ENCODE measurements around the gene BTG1. TPM values are rescaled to one million over a fixed set of nuclear protein-coding genes. Genes with fewer than 3 reads are reported as not detected.

BTG1 gene, protein sequence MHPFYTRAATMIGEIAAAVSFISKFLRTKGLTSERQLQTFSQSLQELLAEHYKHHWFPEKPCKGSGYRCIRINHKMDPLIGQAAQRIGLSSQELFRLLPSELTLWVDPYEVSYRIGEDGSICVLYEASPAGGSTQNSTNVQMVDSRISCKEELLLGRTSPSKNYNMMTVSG
- 55.0 TPM for total RNA-seq

DNA sequence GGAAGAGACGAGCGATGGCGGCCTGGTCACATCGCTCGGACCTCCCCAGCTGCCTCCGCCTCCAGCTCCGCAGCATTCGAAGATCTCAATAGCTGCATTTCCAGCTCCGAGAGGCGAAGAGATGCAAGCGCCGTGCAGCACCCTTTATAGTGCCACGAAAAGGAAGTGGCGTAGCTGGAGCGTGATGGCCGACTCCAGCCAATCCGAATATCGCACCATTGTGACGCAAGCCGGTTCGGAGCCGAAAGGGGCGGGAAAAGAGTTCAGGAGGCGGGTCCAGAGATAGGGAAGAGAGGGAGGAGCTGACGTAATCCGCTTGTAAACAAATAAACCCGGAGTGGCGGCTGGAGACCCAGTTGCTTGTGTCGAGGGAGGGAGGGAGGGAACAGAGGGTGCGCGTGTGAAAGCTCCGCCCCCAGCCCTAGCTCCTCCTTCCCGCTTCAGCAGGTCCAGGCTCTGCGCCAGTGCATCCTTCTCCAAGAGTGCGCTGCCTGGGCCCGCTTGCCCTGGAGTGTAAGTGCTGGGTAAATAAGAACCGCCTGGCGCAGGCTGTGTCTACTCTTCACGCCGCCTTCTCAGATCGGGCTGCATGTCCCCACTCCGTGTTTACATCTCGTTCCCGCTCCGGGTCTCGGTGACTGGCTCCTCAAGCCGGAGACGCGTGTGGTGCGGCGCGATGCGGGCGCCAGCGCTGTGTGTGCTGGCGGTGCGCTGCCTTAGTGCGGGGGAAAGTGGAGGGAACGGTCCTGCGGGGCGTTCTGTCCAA, at the start of gene BTG1:
Gene BTG1 (minus strand): TSS at position 116 of the 766 bp plus-strand sequence. CDS start 311 bp downstream, outside the sequence.
- DNase-seq (ENCODE audit: low spot score) (peak; percentile 100), ATAC-seq (peak; percentile 80)

DNA sequence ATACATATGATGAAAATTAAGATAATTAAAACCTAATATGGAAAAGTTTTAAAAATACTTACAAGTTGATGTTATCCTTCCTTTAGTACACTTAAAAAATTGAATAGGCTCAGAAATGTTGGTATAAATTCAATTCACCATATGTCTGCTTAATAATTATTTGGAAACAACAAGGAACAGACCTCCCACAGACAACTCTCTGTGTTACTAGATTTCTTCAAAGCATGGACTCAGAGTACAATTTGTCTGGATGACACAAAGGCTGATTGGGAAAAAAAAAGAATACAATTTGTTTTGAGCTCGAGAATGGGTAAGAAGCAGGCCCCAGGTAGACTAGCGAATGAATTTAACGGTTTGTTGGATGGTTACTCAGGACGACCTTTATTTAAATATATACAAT, 48.9 kb upstream of the BTG1 start:
- ATAC-seq (no peak), DNase-seq (ENCODE audit: low spot score) (no peak)

DNA sequence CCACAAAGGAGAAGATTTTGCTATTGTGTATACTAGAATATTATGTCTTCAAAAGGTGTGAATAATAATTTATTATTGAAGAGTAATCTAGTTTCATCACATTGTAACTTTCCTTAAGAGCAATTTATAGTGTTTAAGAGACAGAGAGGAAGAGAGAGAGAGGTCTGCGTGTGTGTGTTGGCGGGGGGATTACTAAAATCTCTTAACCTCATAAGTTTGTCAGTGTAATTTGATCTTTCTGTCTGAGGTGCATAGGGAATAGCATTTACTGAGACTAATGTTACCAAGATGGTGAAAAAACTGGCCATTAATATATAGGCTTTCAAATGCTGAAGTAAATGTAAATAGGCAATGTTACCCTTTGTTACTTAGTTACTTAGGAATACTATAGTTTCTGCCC, 48.2 kb upstream of the BTG1 start:
- DNase-seq (ENCODE audit: low spot score) (no peak), ATAC-seq (no peak)

DNA sequence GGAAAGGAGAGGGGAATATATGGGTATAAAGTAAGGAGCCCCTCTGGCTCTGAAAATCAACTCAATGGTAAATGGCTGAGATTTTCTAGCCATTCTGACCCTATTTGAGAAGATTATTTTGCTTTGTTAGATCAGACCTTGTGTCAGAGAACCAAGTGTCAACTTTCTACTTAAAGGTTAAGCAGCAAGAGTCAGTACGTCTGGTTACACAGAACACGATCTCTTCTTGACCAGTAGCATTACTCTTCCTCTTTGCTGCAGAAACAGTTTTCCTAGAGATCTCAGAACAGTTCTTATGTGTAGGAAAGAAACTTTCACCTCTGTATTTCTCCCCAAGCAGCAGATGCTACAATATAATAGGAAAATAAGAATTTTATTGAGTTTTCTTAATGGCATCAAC, 47.4 kb upstream of the BTG1 start:
- ATAC-seq (no peak), DNase-seq (ENCODE audit: low spot score) (no peak)

DNA sequence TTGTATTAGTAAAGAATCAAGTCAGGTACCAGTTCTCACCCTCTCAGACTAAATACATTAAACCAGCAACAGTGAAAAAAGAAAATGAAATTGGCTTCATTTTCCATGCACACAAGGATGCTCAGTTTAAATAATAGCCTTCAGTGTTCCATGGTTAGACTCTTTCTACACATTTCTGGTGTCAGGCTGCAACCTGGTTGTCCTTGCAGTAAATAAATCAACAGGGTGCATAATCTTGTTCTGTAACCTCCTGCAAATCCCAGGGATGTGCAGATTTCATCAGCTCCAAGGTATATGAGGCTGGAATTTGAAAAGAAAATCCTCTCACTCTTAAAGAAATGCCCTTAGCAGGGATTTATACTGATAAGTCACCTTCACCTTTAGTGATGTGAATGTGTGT, 46.7 kb upstream of the BTG1 start:
- ATAC-seq, result no peak
- DNase-seq (ENCODE audit: low spot score), result no peak

DNA sequence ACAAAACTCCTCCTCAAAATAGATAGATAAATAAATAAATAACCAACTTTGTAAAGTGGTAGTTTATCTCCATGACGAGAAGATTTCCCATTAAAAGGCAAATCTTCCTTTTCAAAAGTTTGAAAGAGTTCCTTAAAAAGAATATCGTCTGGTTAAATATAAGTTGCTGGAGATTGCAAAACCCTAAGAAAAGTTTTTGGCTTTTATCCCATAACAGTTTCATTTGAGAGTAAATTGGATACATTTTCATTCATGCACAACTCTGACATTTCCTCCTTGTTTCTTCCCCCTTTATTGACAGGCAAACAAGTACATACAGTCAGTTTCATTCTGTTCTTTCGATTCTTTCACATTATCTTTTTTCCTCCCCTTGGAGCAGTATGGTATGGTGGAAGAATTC, 45.4 kb upstream of the BTG1 start:
- no peak for DNase-seq (ENCODE audit: low spot score)
- no peak for ATAC-seq

DNA sequence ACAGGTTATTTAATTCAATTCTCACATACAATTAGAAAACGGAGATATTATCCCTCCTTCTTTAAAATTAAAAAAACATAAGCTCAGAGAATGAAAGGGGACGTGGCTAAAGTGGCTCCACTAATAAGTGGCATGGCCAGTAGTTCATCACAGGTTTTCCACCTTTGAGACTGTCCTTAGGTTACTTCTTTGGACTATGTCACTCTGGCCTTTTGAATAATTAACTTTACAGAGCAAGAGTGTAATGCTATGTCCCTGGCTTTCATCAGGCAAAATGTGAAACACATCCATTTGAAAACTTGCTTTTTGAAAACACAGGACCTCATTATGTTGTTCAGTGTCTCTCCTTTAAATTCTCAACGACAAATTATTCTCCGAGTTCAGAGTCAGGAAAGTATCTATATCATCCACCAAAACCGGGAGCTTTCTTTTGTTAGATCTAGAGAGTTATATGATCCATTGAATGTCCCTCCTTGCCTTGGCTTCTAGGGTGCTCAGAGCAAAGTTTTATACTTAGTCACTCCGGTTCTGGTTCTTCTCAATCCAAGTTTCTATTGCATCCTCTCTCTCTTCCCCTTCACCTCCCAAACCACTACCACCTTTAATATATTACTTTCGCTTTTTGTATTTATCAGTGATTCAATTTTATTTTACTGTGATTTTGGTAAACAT, 43.0 kb upstream of the BTG1 start:
- no peak for DNase-seq (ENCODE audit: low spot score)
- ATAC-seq, result peak; percentile 99

DNA sequence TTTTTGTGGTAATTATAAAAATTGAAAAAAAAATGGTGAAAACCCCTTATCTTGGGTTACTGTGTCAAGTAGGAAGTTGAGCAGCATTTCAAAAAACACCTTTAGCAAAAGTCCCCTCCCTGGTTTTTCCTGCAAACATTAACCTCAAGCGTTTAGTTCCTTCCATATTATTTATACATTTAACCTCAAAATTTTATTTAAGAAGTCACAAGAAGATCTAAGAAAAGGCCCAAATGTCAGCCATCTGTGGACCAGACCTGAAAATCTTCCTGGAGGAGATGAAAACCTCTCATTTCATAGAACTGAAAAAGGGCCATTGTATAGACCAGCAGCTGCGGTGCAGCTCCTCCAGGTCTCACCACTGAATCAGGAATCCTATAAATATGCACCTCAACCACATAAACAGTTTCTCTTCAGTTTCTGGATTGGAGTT, 40.4 kb upstream of the BTG1 start:
- no peak for DNase-seq (ENCODE audit: low spot score)
- no peak for ATAC-seq

DNA sequence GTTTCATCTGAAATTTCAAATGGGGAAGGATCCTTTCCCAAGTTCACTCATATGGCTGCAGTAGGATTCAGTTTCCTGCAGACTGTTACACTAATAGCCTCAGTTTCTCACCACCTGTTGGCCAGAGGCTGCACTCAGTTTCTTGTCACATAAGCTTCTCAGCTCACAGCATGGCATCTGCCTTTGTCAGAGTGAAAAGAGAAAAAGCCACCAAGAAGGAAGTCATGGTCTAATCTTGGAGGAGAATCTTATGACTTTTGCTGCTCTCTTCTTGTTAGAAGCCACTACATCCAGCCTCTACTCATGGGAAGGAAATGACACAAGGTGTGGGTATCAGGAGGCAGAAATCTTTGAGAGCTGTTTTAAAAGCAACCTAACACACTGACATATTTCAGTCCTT, 39.4 kb upstream of the BTG1 start:
- ATAC-seq (no peak), DNase-seq (ENCODE audit: low spot score) (no peak)

DNA sequence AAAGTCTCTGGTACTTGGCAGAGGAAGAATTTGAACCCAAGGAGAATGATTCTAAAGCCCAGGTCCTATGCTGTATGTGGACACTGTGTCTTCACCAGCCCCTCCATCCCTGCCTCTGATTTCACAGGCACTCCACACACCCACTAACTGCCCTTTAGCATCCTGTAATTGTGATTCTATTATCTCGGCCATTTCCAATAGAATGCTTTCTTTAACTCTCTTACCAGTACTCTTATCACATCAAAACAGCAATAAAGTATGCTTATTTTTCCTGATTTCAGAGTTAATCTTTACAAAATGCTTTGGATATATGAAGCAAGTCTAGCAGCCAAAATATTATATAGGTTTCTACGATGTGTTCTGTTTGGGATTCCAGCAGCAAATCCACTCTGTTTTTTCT, 37.9 kb upstream of the BTG1 start:
- DNase-seq (ENCODE audit: low spot score) (no peak), ATAC-seq (no peak)

DNA sequence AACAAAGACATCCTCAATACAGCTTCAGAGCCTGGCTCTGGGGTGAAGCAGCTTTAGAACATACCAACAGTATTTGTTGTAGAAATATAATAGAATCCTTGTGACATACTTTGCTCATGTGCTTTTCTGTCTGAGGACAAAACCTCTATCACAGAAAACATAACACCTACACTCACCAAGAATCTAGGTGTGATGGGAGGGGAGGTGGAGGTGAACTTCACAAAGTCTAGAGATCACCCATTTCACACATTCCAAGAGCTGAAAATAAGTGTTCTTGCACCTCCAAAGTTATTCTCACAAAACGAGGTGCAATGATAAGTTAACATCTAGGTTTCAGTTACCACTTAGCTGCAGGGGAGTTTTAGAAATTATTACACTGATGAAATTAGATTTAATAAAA, 32.7 kb upstream of the BTG1 start:
- DNase-seq (ENCODE audit: low spot score) (no peak), ATAC-seq (no peak)

DNA sequence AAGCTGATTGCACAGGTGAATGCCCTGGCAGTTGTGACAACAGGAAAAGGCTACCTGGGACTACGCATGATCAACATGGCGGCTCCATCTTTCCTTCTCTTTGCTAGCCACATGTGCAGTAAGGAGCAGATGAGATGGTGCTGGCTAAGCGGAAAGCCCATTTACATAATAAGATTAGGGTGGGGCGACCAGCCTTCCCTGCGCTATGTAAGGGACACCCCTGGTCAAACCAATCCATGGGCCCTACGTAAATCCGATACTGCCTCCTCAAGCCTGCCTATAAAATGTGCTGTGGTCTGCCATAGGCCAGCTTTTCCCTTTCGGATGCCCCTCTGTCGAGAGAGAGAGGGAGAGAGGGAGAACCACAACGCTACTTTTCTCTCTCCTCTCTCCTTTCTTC, 31.0 kb upstream of the BTG1 start:
- ATAC-seq, result no peak

DNA sequence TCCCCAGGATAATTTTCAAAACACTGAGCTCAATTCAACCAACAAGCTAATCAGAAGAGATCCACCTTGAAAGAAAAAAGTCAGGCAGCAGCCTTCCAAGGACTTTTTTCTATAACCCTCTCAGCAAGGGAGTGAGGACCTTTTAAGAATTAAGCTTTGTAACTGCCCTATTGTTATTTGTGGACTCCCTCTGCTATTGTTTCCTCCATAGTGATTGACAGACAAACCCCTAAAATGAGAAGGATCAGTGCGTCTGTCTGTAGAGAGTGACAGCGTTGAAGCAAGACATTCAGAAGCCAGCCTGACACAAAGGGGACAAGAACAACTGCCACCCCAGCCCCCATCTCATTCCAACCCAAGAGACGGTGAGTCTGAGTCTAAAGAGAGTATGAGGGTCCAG, 30.3 kb upstream of the BTG1 start:
- no peak for DNase-seq (ENCODE audit: low spot score)

More for the DNA sequence above, 31.0 kb upstream of the BTG1 start:
- no peak for DNase-seq (ENCODE audit: low spot score)

DNA sequence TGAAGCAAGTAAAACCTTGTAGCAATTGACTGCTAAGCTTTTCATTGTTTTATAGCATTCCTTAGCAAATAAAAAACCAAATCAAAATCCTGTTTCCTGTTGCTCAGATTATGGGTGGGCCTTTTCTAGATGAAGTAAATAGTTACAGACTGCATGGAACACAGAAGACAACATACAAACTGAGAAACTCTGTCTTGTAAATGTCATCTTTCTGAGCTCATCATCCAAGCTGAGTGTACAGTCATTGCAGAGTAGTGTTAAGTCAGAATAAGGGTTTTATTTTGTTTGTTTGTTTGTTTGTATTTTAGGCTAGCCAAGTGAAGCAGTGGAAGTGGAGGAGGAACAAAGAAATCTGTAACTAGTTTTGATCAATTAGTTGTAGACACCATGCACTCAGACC, 24.4 kb upstream of the BTG1 start:
- DNase-seq (ENCODE audit: low spot score), result no peak
- ATAC-seq, result no peak

More for the DNA sequence above, 30.3 kb upstream of the BTG1 start:
- ATAC-seq, result no peak

DNA sequence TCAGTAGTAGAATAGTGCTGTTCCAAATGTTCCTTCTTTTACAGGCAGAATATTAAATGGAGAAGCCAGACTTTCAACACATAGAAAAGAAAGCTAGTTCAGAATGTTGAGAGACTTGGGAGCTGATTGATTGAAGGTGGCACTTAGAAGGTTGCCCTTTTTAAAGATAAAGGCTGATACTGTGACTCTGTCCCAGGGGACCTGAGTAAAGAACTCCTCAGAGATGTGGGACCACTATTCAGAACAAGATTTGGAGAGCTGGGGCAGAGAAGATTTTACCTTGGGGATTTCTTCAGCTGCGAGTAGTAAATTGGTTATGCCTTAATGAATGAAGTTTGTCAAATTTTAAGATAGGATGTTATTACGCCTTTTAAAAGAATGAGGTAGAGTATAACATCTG, 21.4 kb upstream of the BTG1 start:
- no peak for ATAC-seq
- no peak for DNase-seq (ENCODE audit: low spot score)

DNA sequence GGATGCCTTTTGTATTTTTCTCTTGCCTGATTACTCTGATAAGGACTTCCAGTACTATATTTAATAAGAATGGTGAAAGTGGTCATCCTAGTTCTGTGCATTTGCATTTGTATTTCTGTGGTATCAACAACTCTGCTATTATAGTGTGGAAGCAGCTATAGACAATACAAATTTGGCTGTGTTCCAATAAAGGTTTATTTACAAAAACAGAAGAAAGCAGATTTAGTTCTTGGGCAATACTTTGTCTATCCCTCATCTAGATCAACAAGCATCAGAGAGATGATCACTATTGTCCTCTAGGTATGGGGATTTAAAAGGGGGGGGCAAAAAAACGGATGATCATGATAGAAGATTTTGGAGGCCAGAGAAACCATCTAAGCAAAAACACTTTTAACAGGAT, 19.1 kb upstream of the BTG1 start:
- ATAC-seq (no peak), DNase-seq (ENCODE audit: low spot score) (no peak)

DNA sequence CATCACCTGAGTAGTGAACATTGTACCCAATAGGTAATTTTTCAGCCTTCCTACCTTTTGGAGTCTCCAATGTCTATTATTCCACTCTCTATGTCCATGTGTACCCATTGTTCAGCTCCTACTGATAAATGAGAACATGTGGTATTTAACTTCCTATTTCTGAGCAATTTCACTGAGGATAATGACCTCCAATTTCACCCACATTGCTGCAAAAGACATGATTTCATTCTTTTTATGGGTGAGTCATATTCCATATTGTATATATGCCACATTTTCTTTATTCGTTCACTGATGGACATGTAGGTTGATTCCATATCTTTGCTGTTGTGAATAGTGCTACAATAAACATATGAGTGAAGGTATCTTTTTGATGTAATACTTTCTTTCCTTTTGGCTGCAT, 16.4 kb upstream of the BTG1 start:
- ATAC-seq (no peak), DNase-seq (ENCODE audit: low spot score) (no peak)

DNA sequence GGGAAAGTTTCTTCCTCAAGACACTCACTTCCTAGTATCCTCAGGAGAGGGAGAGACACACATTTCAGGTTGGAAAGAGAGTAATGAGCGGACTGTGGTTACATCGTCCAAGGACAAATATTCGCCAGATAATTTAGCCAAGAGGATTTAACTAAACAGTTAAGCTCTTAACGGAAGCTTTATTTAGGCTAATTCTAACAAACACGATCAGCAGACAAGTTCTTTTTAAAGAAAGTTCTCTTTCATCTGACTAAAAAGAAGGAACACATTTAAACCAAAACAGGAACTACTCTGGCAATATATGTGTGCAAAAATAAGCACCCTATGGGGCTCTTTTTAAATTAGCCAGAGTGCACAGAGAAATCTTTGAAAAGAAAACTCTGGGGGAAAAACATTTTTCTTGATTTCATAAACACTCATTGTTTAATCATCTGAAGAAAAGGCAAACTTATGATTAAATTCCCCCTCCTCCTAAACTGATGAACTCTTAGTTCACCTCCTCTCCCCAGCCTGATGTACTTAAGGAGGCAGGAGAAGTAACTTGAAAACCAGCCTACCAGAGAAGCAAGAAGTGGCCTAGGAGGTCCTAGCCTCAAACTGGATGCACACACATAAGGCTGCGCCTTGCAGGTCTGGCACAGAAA, 13.3 kb upstream of the BTG1 start:
- DNase-seq (ENCODE audit: low spot score) (no peak), ATAC-seq (no peak)

DNA sequence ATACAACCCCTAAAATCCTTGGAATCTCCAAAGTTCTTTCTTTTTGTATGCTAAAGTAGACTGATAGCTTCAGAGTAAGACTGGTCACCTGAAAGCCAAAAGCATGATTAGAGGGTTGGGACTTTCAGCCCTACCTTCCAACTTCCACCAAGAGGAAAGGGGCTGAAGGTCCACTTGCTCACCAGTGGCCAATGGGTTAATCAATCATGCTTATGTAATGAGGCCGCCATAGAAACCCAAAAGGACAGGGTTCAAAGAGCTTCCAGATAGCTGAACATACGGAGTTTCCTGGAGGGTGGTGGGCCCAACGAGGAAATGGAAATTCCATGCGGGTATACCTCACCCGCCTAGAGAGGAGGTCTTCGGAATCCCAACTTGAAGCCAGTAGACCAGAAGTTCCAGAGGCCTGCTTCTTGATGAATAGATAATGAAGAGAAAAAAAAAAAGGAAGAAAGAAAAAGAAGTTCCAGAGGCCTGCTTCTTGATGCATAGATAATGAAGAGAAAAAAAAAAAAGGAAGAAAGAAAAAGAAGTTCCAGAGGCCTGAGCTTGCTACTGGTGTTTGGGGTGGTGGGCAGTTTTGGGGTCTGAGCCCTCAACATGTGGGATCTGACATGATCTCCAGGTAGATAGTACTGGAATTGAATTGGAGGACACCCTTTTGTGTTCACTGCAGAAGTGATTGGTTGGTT, 11.2 kb upstream of the BTG1 start:
- ATAC-seq, result no peak
- DNase-seq (ENCODE audit: low spot score), result no peak

DNA sequence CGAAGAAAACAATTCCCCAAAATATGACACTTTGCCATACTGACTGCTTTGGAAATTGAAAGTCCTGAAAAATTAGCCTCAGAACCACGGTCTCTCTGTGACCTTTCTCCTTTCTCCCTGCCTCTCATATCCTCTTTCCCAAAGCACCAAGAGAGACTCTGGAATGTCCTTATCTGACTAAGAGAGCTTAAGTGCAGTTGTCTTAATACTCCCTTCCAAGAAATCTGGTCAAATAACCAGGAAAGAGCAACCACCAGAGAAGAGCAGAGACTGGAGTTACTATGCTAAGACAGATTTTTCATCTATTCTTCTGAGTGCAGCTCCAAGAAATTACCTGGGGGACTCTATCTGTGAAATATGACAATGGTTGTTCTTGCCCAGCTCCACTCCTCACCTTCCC, 10.5 kb upstream of the BTG1 start:
- DNase-seq (ENCODE audit: low spot score), result no peak
- ATAC-seq, result no peak

DNA sequence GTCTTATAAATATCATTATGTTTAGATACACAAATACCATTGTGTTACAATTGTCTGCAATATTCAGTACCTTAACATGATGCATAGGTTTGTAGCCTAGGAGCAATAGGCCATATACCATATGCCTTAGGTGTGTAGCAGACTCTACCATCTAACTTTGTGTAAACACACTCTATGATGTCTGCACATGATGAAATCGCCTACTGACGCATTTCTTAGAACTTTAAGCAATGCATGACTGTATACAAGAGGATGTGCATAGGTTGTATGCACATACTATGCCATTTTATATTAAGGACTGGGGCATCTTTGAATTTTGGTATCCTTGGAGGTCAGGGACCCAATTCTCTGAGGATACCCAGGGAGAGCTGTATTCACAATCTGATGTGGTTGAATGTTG, 10.1 kb upstream of the BTG1 start:
- no peak for DNase-seq (ENCODE audit: low spot score)
- ATAC-seq, result no peak
